HL-60/S4 treated with phorbol 12-myristate 13-acetate at 8.2 ng/mL for 4 days and 3 days (cell line): ENCODE results near the gene AGFG2.

ENCODE experiments used
- in situ Hi-C: fragments of 300-500 bp; cut with MboI; formaldehyde crosslinking; loops from 2 replicates; pipeline ENCODE4 v1.15.0; 2022; ENCODE audit warnings: low sequenced_read_pairs

The AGFG2 gene

DNA sequence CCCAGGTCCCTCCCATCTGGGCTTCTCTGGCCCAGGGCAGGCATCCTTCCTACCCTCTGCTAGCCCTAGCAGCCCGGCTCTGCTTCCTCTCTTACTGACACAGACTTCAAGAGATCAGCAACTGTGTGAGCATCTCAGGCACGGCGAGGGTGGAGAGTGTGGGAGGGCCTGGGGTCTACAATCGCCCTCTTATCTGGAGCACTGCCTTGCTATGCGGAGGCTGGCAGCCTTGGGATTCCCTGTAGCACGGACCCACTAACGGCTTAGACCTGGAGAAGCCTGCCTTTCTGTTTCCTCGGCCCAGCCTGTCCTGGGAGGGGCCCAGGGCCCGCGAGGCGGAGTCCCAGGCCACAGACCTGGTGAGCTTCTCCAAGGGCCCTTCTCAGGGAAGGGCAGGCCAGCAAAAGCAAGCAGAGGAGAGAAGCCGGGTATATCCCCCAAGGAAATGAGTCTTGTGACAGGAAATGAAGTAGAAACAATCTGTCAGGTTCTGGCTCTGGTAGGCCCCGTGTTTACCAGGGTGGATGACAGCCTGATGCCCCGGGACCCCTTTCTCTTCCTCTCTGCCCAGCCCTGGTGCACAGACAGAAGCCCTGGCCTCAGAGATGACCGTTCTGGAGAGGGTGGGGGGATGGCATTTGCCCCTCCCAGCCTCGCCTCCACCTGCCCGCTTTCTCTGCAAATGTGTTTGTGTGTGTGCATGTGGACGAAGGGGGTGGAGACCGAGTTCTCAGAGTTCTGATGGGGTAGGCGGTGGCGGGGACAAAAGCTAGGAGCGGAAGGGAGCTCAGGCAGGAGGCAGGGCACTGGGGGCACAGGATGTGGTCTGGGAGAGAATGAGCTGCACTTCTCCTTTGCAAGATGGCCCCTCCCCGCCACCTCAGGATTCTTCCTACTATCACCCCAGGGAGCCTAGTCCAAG lies 44.4 kb downstream of the AGFG2 start:
- in situ Hi-C loops, result no loop called here

- in situ Hi-C loops, result no loop called here
These were observed 45.2 kb downstream of the AGFG2 start for GRCh38 chr7:100584054-100584682.

DNA sequence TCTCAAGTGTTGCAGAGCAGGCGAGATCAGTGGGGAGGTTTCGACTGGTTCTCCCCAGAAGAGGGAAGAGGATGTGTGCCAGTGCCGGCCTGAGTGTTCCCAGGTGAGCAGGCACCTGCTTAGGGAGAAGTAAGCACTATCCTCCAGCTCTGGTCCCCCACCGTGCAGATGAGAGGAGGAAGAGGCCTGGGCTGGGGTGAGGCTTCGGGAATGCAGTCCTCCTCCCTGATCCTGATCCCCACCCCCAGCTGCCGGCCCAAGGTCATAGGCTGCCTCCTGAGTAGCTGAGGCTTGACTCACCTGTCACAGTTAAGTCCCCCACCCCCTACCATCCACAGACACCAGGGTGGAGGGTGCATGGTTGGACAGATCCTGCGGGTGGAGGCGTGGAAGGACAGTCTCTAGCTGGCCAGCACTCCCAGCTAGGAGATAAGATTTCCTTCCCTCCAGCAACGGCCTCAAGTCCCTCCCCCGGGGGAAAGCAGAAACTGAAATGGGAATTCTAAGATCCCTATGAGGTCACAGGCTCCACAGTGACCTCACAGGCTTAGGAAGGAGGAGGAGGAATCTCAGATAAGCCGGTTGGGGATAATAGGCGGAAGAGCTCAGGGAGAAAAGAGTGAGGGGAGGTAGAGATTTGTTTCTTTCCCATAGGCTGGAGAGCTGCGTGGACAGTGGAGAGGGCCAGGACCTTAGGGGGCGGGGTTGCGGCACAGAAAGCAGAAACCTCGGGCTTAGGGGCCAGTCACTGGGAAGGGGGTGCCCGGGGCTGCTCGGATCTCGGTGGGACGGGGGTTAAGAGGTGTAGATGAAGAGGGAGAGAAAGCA lies 45.9 kb downstream of the AGFG2 start:
- in situ Hi-C loops, result no loop called here

DNA sequence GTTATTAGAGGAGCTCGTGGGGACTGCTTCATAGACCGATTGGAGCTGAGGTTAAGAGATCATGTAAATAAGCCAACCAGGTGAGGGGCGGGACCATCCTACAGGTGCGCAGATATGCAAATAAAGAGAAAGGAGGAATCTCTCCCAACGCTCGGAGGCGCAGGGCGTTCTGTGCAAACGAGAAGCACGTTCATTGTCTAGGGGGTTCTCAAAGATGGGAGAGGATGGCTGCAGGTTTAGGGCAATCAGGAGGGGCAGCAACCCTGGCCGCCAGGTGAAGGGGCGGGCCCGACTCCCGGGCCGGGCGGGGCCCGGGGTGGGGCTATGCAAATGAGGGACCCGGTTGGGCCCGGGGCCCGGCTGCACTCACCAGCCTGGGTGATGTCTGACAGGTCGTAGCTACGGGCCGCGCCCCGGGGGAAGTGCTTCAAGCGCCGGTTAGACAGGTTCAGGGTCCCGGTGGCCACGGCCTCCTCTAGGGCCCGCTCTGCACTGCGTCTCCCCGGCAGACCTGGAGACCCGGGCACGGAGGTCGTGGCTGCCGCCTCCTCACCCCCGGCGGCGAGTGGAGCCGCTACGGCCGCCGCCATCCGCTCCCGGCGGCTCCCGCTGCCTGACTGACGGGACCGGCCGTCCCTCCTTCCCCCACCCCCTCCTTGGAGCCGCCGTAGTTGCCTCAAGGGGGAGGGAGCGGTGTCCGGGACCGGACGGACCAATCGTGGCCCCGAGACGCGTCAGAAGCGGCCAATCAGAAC lies 46.7 kb downstream of the AGFG2 start, which contains the start of gene LRCH4:
Gene LRCH4 (minus strand): TSS at position 619 of the 755 bp plus-strand sequence. CDS start 29 bp downstream, at position 590.
- in situ Hi-C loops, result no loop called here

GRCh38 chr7:100586266-100587025 lies 47.4 kb downstream of the AGFG2 start, which contains the start of gene FBXO24:
FBXO24 (plus strand) TSS chr7:100586328; CDS start chr7:100586626, 298 bp downstream.
- in situ Hi-C loops, result no loop called here

GRCh38 chr7:100588438-100588837 lies 49.4 kb downstream of the AGFG2 start:
- in situ Hi-C loops, result no loop called here

DNA sequence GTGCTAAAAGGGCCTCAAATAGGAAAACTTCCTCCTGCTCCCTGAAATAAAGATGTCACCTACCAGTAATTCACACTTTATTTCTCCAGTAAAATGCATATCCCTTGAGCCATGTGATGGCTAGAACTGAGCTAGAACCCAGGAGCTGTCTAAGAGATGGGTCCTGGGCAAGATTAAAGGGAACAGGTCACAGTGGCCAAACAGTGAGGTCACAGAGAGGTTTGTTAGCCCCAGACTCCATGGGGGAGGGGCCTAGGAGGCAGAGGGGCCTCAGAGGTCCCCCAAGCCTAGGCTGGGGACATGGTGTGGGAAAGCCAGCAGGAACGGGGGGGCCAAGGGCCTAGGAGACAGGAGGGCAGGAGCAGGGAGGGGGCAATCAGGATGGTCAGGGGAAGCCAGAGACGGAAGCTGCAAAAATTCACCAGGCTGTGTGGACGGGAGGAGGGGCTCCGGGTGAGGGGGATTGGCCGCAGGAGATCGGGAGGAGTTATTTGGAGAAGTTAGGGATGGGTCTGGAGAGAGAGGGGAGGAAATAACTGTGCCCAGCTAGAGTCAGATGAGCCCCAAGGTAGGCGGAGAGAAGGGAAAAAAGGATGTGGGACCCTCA lies 50.4 kb downstream of the AGFG2 start:
- in situ Hi-C loops, result no loop called here

DNA sequence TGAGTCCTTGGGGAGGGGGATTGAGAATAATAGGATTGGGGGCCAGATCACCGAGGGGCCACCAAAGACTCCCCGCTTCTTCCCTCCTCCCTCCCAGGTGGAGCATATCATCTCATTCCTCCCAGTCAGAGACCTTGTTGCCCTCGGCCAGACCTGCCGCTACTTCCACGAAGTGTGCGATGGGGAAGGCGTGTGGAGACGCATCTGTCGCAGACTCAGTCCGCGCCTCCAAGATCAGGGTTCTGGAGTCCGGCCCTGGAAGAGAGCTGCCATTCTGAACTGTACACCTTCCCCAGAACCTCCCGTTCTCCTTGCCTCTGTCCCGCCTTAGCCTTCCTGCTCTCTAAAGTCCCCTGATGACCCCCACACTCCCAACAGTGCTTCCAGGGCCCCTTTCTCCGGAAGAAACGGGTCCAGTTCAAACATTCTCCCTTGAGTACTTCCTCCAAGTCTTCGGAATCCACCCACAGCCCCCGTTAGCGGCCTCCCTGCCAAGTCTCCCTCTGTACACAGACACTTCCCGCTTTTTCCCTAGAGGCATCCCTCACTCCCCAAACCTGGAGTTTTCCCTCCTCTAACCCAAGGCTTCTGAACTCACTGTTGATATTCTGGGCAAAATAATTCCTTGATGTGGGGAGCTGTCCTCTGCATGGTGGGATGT lies 51.2 kb downstream of the AGFG2 start:
- in situ Hi-C loops, result no loop called here

GRCh38 chr7:100591596-100591995 lies 52.6 kb downstream of the AGFG2 start:
- in situ Hi-C loops, result no loop called here

DNA sequence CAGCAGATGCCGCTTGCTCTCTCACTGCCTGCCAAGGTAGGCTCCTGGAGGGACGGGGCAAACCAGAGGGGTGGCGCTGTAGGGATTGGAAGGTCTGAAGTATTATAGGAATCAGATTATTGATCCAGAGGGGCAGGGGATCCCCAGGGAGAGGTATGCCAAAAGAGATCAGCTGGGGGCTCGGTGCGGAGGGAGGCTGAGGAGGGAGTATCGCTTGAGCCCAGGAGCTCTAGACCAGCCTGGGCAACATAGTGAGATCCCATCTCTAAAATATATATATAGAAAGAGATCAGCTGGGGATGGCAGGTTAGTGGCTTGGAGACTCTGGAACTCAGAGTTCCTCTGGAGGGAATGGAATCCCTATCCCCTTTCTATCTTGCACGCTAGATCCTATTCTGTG lies 56.2 kb downstream of the AGFG2 start:
- in situ Hi-C loops, result no loop called here

DNA sequence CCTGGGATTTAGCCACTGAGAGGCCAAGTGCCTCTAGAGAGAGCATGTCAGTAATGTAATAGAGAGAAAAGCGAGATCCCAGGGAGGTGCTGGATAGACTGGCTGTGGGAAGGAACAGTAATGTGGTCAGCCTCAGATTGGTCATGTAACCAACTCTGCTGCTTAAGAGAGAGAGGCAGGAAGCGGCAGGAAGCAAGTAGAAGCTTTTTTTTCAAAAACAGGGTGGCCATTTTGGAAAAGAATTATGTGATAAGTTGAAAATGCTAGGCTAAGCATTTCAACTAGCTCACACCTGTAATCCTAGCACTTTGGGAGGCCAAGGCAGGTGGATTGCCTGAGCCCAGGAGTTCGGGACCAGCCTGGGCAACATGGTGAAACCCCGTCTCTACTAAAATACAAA lies 59.4 kb downstream of the AGFG2 start:
- in situ Hi-C loops, result no loop called here

GRCh38 chr7:100599911-100600729 lies 61.1 kb downstream of the AGFG2 start:
- in situ Hi-C loops, result no loop called here

- in situ Hi-C loops, result no loop called here
These were observed 61.7 kb downstream of the AGFG2 start for GRCh38 chr7:100600730-100601038.

- in situ Hi-C loops, result no loop called here
These were observed 64.1 kb downstream of the AGFG2 start for GRCh38 chr7:100602889-100603725.

DNA sequence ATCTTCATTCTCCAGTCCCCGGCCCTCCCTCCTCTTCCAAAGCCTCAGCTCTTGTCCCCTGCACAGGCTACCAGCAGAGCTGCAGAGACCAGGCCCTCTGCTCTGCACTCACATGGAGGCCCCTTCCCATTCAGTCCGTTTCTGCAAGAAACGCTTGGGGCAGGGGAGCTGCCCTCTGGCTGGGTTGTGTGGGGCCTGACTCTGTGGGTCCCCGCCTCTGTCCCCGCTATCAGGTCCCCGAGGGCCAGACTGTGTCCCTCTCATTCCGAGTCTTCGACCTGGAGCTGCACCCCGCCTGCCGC lies 64.7 kb downstream of the AGFG2 start:
- in situ Hi-C loops, result no loop called here

- in situ Hi-C loops, result no loop called here
These were observed 65.3 kb downstream of the AGFG2 start for GRCh38 chr7:100604028-100604975.
